Fibroblast of skin of right quadriceps (primary cell): ENCODE measurements around the gene TRAF3.
A peak's percentile ranks its signal among the peaks of the same experiment; 100 is the strongest.
"Not testable (repeated sequence)": the region's sequence is repeated elsewhere in the genome, so short reads cannot be mapped to it uniquely, and the experiment has no call there.

ENCODE experiments used
- DNase-seq: peaks from one replicate; pipeline ENCODE4 v3.0.0-alpha.2; 2013

Gene TRAF3

DNA sequence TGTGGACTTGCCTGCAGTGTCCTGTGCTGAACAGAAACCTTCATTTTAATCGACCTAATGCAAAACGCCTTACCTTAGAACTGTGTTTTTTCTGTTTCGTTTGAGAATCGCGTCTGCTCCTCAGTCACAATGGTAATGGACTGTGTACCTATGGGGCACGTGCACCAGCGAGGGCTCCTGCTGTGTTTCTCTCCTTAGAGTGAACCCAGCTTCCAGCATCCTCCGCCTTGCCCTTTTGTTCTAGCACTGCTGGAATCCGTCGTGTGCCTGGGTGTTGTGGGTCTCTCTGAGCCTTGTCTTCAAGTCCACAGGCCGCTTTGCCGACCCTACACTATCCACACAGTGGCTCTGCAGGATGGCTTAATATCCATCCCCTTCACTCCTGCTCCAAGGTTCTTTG, 148.9 kb downstream of the TRAF3 start:
- no peak for DNase-seq

DNA sequence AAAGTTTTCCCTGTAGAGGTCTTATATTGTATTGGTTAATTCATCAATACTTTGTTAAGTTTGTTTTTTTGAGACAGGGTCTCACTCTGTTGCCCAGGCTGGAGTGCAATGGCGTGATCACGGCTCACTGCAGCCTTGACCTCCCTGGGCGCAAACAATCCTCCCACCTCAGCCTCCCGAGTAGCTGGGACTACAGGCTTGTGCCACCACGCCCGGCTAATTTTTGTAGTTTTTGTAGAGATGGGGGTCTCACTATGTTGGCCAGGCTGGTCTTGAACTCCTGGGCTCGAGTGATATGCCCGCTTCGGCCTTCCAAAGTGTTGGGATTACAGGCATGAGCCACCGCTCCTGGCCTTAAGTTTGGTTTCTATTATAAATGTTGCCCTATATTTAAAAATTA, 149.6 kb downstream of the TRAF3 start:
- not testable (repeated sequence) for DNase-seq

DNA sequence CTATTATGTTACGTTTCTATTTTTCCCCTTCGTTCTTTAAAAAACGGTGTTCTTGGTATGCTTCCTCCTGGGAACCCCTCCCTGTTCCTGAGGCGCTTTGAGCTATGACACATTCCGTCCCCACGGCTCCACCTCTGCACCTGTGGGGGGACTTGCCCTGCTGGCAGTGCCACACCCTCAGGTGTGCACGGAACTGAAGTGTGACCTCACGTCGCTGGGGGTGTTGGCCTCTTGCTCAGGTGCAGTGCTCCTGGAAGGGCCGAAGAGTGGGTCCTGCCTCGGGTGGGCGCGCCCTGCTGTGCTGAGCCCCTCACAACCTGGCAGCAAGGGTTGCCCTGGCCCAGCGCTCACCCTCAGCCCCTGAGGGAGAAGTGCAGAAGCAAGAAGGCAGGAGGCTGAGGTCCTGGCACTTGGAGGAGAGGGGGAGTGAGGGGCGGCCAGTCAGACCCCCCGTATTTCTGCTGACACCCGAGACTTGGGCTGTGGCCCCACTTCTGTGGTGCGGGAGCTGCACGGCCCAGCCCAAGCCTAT, 150.2 kb downstream of the TRAF3 start:
- no peak for DNase-seq

DNA sequence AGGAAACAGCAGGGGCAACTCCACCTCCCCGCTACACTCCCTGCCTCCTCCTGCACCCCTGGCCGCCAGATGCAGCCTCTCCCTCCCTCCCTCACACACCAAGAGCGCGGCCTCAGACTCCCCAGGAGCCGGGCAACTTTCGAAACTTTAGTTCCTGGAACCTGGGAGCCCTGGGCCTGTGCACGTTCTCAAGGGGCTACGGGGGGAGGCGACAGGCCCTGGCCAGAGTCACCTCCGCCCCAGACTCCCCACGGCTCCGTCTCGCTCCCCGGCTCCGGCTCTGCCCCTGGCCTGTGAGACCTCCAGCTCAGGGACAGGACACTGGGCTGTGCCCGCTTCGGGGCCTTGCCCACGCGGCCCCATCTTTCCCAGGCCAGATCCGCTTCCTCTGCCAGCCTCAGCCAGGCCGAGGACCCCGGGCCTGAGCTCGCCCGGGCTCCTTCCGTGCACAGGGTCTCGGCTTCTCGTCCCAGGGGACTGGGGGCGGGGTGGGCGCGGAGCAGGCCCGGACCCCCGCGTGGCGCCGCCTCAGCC, 150.7 kb downstream of the TRAF3 start:
- no peak for DNase-seq

DNA sequence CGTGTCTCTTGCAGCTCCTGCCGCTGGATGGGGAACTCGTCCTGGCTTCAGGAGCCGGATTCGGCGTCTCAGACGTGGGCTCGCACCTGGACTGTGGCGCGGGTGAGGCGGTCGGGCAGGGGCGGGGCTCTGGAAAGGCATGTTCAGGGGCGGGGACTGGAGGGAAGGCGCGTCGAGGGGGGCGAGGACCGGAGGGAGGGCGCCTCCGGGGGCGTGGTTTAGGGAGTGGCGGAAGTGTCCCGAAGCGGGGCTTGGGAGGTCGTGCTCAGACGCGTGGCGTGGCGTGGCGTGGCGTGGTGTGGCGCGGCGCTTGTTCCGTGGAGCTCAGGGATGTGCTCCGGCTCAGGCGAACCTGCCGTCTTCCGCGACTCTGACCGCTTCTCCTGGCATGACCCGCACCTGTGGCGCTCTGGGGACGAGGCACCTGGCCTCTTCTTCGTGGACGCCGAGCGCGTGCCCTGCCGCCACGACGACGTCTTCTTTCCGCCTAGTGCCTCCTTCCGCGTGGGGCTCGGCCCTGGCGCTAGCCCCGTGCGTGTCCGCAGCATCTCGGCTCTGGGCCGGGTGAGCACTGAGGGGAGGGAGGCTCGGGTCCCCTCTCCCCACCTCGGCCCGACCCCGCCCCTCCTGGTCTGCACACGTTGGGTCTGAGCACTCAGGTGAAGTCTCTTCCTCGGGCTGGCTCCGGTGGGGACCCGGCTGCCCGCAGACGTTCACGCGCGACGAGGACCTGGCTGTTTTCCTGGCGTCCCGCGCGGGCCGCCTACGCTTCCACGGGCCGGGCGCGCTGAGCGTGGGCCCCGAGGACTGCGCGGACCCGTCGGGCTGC, 151.4 kb downstream of the TRAF3 start:
- DNase-seq, result peak; percentile 55

DNA sequence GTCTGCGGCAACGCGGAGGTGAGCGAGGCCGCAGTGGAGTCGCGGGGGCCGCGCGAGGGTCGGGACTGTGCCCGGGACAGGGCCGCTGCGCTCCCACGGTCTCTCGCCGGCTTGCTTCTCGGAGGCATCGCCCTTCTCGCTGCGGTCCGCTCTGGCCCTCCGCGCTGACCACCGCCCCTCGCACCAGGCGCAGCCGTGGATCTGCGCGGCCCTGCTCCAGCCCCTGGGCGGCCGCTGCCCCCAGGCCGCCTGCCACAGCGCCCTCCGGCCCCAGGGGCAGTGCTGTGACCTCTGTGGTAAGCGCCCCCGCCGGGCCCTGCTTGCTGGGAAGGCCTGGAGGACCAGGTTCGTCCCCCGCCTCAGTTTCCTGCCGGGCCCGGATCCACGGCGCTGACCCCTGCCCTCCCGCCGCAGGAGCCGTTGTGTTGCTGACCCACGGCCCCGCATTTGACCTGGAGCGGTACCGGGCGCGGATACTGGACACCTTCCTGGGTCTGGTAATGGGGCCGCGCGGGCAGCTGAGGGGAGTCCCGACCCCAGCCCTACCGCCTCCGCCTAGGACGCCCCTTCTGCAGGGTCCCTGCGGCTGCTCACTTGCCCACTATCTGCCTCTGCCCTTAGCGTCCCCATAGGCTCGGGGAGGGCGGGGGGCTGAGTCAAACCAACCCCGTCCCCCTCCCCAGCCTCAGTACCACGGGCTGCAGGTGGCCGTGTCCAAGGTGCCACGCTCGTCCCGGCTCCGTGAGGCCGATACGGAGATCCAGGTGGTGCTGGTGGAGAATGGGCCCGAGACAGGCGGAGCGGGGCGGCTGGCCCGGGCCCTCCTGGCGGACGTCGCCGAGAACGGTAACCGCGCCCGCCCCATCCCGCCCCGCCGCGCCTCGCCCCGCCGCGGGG, 152.2 kb downstream of the TRAF3 start:
- DNase-seq, result no peak

DNA sequence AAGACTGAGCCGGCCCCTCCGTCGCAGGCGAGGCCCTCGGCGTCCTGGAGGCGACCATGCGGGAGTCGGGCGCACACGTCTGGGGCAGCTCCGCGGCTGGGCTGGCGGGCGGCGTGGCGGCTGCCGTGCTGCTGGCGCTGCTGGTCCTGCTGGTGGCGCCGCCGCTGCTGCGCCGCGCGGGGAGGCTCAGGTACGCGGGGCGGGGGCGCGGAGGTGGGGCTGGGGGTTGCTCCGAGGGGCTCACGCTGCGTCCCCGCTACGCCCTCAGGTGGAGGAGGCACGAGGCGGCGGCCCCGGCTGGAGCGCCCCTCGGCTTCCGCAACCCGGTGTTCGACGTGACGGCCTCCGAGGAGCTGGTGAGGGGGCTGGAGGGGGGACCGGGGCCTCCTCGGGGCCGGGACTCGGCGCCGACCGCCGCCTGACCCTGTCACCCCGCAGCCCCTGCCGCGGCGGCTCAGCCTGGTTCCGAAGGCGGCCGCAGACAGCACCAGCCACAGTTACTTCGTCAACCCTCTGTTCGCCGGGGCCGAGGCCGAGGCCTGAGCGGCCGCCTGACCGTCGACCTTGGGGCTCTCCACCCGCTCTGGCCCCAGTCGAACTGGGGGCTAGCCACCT, 153.0 kb downstream of the TRAF3 start:
- no peak for DNase-seq

DNA sequence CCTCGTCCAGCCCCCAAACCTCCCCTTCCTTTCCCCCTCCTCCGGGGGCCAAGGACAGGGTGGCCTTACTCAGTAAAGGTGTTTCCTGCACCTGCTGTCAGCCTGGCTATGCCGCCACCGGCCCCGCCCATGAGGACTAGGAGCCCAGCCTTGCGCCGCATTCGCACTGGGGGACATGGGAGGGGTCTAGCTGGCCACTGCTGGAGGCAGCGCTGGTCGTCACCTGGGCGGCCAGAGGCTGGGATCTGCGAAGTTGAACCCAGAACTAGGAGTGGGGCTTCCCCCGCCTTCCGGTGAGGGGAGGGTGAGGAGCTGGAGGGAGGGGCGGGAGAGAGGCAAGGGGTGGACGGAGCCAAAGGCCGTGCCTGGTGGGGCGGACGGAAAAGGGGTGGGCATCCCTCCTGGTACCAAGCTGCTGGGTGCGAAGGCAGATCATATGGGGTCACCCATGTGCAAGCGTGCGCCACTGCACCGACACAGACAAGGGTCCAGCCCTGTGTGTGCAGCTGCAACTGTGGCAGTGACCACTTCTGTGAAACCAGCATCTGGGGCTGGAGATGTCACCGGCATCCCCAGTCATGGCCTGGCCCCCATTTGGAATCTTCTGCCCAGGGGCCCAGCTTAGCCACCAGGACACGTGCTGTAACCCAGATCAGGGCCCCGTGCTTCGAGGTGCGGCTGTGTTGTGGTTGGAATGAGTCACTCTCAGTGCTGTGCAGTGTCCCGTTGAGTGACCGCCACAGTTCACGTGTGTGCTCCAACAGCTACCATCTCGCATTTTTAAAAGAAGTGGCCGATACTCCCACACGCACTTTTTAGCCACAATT, 153.7 kb downstream of the TRAF3 start:
- peak; percentile 18 for DNase-seq

DNA sequence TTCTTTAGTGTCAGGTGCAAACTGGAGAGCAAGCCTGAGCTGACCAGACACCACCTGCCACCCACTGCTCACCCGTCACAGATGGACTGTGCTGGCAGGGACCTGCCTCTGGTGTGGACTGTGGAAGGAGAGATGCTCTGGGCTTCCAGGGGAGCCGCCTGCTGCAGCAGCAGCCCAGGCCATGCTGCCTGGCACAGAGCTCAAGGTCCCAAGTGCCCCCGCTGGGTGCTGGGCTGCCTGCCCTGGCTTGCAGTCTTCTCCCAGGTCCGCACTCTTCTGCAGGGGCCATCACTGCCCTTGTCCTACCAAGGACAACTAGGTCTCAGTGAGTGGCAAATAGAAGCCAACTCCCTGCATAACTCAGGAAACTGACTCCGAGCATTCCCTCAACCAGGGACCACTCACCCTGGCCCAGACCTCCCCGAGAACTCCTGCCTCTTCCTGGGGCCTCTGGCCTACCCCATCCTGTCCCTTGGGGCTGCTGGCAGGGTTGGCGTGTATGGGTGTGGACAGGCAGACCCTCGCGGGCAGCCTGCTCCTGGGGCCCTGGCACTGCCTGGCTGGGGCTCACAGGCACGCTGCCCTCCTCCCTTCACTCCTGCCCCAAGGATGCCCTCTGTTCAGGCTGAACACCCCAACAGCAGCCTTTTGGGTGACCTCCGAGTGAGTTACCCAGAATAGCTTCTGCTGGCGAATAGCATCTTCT, 154.5 kb downstream of the TRAF3 start:
- no peak for DNase-seq

DNA sequence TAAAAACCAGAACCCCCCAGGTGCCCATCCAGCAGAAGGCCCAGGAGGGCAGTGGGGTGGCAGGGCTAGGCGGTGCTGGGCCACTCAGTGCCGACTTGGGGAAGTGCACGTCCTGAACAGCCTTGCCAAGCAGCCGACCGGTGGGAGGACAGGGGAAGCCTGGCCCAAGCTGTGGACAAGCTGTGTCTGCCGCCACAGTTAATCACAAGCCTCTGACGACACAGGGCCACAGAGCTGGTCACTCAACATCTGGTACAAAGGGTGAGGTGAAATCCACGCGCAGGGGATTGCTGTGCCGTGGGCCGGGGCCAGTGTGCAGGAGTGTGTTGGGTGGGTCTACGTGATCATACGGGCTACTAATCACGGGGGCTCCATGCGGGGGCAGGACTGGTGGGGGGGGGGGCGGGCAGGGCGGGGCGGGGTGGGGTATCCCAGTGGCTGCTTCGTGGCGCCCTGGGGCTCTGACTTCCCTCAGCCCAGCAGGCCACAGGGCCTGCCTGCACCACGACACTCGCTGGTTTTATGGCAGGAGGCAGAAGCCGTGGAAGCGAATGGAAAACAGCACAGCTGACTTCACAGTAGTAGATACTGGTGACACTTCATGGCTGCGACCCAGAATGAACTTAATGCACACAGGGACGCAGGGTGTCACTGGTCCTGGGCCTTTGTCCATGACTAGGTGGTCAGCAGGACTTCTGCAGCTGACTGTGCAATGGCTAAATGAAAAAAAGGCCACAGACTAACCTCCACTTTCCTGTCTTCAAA, 155.4 kb downstream of the TRAF3 start:
- DNase-seq, result no peak

DNA sequence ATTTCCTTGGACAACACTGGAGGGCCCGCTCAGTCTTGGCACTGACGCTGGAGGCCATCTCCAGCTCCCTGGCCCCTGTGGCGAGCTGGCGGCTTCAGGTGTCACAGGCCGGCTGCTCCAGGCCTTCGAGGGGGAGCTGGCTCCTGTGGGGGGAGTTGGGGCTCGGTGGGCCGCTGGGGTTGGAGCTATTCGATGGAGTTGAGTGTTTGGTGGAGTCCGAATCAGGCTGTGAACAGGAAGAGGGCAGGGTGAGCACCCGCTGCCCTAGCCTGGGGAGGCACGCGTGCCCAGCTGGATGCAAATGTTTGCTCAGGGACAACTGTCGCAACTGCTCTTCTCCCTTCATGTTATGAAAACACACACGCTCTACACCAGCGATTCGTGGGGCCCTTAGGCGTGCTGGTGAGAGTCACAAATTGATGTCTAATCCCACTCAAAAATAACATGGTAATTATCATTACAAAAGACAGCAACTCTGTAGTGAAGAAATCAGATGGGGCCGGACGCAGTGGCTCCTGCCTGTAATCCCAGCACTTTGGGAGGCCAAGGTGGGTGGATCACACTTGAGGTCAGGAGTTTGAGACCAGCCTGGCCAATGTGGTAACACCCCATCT, 156.5 kb downstream of the TRAF3 start:
- DNase-seq, result no peak

DNA sequence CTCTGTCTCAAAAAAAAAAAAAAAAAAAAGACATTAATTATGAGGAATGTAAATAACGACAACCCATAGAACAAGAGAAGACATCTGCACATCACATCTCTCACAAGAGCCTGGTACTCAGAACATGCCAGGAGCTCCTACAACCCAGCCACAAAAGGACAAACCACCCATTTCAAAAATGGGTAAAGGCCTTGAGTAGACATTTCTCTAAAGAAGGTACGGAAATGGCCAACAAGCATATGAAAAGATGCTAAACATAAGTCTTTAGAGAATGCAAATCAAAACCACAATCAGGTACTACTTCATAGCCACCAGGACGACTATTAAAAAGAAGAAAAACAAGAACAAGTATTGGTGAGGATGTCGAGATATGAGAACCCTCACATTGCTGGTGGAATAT, 158.5 kb downstream of the TRAF3 start:
- DNase-seq, result no peak

DNA sequence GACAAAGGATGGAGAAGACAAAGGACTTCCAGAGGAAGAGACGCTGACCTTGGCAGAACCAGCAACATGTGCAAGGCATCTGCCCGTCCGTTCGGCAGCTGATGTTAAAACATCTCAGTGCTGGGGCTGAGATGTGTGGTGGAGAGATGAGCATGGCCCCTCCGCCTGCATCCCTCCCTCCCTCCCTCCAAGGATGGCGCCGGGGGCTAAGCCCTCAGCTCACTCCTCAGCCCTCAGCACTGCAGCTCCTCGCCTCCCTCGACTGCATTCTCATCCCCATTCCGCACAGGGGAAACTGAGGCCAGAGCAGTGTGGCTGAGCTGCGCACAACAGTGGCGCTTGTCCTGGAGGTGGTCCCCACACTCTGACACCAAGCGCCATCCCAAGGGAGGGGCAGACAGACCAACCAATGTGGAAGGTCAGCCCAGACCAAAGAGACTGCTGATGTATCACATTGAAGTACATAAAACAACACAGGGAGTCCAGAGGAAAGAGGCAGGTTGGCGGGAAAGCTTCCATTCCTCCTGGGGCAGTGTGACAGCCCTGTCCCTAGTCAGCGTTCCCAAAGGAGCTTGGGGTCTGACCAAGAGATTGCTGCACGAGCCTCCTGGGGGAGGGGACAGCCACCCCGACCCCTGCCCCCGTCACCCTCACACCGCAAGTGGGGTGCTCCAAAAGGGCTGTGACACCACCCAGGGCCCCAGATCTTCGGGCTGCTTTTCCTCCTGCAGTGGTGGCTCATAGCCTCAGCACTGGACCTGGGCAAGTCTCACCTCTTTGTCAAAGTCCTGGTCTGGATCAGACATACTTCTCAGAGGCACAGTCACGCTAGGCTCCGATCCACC, 160.3 kb downstream of the TRAF3 start:
- no peak for DNase-seq

DNA sequence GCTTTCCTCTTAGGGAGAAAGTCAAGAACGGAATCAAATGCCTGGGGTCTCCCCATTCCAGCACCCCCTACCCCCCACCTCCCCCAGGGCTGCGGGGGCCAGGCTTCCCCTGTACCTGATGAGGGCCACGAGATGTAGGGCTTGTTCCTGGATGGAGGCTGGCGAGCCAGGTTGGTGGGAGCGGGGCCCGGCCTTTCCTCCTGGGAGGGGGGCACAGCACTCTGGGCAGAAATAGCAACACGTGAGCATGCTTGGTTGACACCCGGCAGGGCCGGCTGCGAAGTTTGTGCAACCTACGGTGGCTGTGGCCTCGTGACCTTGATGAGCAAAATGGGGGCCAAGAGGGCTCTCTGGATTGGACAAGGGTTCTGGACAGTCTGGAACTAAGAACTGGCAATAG, 160.9 kb downstream of the TRAF3 start:
- no peak for DNase-seq

DNA sequence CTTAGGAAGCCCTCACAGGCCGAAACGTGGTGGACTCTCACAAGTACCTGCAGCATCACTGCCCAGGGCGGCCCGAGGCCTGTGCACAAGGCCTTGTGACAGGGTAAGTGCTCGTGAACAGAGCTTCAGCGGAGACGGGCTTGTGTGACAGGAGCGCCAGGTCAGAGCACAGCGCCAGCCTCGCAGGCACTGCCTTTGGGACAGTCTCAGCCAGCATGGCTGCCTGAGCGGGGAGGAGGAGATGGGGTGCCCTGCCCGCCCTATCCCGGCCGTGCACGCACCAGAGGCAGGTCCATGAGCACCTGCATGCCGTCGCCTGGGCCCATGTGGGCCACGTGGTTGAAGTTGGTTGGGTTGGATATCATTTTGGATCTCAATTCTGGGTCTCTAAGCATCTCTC, 162.1 kb downstream of the TRAF3 start:
- no peak for DNase-seq

DNA sequence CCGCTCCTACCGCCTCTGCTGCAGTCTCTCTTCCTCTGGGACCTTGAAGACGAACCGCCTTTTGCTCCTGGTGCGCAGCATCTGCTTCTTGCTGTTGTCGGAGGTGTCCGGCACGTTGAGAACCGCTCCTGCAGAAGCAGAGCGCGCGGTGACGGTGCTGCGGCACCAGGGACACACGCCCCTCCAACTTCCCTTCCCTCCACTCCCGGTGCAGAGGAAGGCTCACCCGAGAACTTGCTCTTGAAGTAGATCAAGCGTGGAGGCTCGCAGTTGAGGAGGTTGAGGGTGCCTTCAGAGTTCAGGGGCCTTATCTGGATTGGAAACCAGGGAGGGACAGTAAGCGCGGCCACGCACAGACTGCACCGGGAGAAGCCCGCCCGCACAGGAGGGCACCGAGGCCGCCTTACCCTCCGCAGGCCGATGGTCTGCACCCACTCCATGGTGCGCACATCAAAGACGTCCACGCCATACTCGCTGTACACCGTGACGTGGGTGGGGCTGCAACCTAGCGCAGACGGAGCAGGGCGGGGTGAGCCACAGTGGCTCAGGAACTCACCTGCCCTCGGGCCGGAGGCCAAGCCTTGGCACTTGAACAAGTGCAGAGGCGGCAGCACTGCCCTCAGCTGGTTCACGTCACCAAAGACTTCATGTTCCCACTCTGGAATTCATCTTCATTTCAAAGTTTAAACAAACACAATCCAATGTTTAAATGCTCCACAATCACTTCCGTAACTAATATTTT, 162.7 kb downstream of the TRAF3 start:
- DNase-seq, result no peak

DNA sequence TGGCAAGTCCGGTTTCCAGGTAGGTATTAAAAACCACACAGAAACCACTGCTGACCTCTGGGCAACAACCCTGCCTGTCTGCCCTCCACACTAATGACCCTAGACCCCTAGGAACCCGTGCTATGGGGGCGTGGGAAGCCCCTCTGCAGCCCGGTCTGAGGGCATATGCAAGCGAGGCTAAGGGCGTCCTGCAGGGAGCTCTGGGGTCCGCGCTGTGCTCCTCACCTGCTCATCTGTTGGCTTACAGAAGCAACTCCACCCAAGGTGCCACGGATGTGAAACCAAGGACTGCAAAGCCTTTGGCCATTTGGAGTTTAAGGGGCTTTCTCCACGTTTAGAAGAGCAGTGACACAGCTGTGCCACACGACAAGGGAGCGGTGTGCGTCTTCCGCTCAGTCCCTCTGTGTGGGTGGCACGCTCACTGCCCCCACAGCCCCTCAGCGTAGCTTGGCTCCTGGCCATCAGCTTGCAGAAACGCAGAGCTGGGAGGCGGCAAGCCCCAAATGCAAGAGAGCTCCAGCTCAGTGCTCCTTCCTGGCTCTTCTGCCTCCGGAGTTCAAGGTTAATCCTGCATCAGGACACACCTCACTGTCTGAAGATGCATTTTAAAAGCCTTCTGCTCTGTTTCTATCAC, 163.6 kb downstream of the TRAF3 start:
- no peak for DNase-seq

DNA sequence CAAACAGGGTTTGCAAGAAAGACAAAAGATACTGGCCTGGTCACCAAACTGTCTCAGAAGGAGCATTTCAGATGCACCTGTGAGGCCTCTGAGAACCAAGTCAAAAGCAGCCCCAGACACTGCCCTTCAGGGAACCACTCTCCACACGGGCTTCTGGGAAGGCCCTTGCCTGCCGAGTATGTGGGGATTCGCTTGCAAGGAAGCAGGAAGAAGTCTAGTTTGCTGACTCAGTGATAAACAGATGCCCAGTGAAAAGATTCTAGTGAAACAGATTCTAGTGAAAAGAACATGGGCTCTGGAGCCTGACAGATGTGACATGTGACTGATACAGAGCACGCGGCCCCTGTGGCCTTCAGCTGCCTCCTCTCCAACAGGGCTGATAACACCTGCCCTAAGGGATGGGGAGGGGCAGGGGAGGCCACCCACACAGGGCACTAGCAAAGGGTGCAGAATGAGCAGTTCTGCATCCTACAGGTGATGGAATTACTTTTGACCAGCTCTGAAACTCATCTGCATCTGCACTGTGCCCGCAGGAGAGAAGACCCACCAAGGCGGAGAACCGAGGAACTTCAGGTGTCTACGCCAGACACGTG, 164.3 kb downstream of the TRAF3 start:
- DNase-seq, result no peak
